ENCODE measurements around the gene NR6A1. TPM values are rescaled to one million over a fixed set of nuclear protein-coding genes. Genes with fewer than 3 reads are reported as not detected.

Gene NR6A1
- total RNA-seq: under 0.01 and 0.46 TPM in 2 replicates

GRCh38 chr9:124771021-124771866 lies at the start of gene NR6A1:
Gene NR6A1, minus strand, starts transcription at chr9:124771311.

GRCh38 chr9:124776954-124777648 lies 6.0 kb upstream of the NR6A1 start, which contains the start of gene OLFML2A:
Gene OLFML2A, plus strand, starts transcription at chr9:124777133. Its CDS starts 138 bp downstream, at chr9:124777271.

GRCh38 chr9:124506931-124507879 lies 263.9 kb downstream of the NR6A1 start, which contains the start of gene NR5A1:
Gene NR5A1, minus strand, starts transcription at chr9:124507399. Its CDS starts 4,004 bp downstream, at chr9:124503395.

Other genes with a start within 250 kb of the NR6A1 start
- 0.30 and 0.32 TPM in 2 replicates for gene OLFML2A, start 5.8 kb upstream of the NR6A1 start, total RNA-seq
- not detected in 2 replicates for gene WDR38, start 82.1 kb upstream of the NR6A1 start, total RNA-seq
- gene RPL35, start 90.6 kb upstream of the NR6A1 start, total RNA-seq: 2,855 and 2,982 TPM in 2 replicates
- gene ARPC5L, start 90.8 kb upstream of the NR6A1 start, total RNA-seq: 26.3 and 26.6 TPM in 2 replicates
- gene GOLGA1, start 169.8 kb upstream of the NR6A1 start, total RNA-seq: 9.1 and 11.9 TPM in 2 replicates